Measurements from ENCODE around the gene CAPN10.

DNA sequence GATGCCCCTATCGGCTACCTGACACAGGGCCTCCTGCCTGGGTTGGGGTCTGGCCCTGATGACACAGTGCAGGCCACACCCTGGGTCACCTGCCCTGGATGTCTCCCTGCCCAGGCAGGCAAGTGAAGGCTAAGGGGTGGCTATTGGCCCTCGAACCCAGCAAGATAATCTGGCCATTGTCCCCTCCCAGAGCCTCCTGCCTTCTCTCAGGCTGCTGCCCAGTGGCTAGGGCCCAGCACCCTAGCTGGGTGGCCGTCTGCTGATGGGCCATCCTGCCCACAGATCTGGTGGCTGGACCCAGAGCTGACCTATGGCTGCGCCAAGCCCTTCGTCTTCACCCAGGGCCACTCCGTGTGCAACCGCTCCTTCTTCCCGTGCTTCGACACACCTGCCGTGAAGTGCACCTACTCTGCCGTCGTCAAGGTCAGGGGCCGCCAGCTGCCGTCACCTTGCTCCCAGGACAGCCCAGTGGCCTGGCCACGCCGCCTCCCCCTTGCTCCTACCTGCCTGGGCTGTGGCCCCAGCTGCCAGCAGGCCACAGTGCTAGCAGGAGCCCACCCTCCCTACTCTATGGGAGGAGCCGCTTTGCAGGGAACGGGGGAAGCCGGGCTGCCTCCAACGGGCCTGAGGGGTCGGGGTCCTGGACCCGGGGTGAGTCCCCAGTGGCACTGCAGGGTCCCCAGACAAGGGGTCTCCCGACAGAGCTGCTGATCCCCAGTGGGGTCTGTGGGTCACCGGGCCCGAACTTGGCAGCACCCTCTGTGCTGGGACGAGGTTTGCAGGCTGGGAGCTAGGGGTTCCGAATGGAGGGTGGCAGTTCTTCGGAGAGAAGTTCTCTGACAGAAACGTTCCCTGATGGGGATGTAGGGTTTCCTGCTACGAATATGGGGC lies 14.1 kb upstream of the CAPN10 start:
- no peak for TF ChIP-seq EZH2phosphoT487 (conservative IDR thresholded peaks at IDR 0.05; ENCODE audit: low read length)
- TF ChIP-seq, protein P1, sequence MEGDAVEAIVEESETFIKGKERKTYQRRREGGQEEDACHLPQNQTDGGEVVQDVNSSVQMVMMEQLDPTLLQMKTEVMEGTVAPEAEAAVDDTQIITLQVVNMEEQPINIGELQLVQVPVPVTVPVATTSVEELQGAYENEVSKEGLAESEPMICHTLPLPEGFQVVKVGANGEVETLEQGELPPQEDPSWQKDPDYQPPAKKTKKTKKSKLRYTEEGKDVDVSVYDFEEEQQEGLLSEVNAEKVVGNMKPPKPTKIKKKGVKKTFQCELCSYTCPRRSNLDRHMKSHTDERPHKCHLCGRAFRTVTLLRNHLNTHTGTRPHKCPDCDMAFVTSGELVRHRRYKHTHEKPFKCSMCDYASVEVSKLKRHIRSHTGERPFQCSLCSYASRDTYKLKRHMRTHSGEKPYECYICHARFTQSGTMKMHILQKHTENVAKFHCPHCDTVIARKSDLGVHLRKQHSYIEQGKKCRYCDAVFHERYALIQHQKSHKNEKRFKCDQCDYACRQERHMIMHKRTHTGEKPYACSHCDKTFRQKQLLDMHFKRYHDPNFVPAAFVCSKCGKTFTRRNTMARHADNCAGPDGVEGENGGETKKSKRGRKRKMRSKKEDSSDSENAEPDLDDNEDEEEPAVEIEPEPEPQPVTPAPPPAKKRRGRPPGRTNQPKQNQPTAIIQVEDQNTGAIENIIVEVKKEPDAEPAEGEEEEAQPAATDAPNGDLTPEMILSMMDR (IDR thresholded peaks at IDR 0.05; ENCODE audit: insufficient read depth, low read length, poor library complexity, severe bottlenecking), result no peak

All from SU-DHL-6 (cell line).